MCF 10A (cell line): ENCODE results near the gene KLHL8. TPM values are rescaled to one million over a fixed set of nuclear protein-coding genes. Genes with fewer than 3 reads are reported as not detected.

Experiments used
- BruUV-seq: library from RNA; stranded (reverse); fragments of 400-500 nt; replicated peaks from 2 replicates; lab custom pipeline; 2021; lab: Mats Ljungman, UMichigan
- CTCF ChIA-PET: fragments of 300-600 bp; sonication (Branson Sonifier 250); formaldehyde crosslinking; extraction: SDS; loops from one replicate; lab custom pipeline; 2021; ENCODE audit warnings: antibody characterized with exemption, inconsistent platforms; lab: Yijun Ruan, JAX
- POLR2A ChIA-PET: fragments of 300-600, 350-650 bp; sonication (Branson Sonifier 250); formaldehyde crosslinking; extraction: SDS; loops from one replicate; lab custom pipeline; 2020; ENCODE audit warnings: antibody characterized with exemption, inconsistent platforms; lab: Yijun Ruan, JAX
- DNase-seq: peaks from one replicate; pipeline ENCODE4 v3.0.0-alpha.2; 2018; ENCODE audit not compliant: unreplicated experiment
- H3K27ac Mint-ChIP-seq: one replicate; pipeline ENCODE4 v1.8.0; 2022; ENCODE audit warnings: mild to moderate bottlenecking, low read depth, mixed read lengths; ENCODE audit not compliant: unreplicated experiment
- H3K27me3 Mint-ChIP-seq: one replicate; pipeline ENCODE4 v1.8.0; 2022; ENCODE audit warnings: mixed read lengths; ENCODE audit not compliant: insufficient read depth, unreplicated experiment
- H3K36me3 Mint-ChIP-seq: one replicate; pipeline ENCODE4 v1.8.0; 2022; ENCODE audit warnings: mild to moderate bottlenecking, moderate library complexity, mixed read lengths; ENCODE audit not compliant: insufficient read depth, unreplicated experiment
- H3K4me1 Mint-ChIP-seq: one replicate; pipeline ENCODE4 v1.8.0; 2022; ENCODE audit warnings: mixed read lengths; ENCODE audit not compliant: insufficient read depth, unreplicated experiment
- H3K4me3 Mint-ChIP-seq: one replicate; pipeline ENCODE4 v1.8.0; 2022; ENCODE audit warnings: mild to moderate bottlenecking, moderate library complexity, mixed read lengths; ENCODE audit not compliant: unreplicated experiment
- H3K9me3 Mint-ChIP-seq: one replicate; pipeline ENCODE4 v1.8.0; 2022; ENCODE audit warnings: mixed read lengths; ENCODE audit not compliant: unreplicated experiment
- intact Hi-C: fragments of 100-400 bp; cut with micrococcal nuclease; formaldehyde crosslinking; loops from 2 replicates; pipeline ENCODE4 v1.14.1; 2022
- total RNA-seq: library from RNA; stranded (reverse); gene quantifications from 2 replicates; pipeline ENCODE4 v1.2.3, GENCODE V29; 2022
- TF ChIP-seq, protein P1 (sequence below): fragments of 200-600 bp; IDR thresholded peaks from one replicate; pipeline ENCODE4 v1.8.0; 2022; ENCODE audit warnings: antibody characterized with exemption, mild to moderate bottlenecking; ENCODE audit not compliant: unreplicated experiment

Gene KLHL8
- total RNA-seq, 1 experiment from 2014 or later, result 14.9 TPM

- intact Hi-C loops, result loop anchor here (10.0 kb wide), 1 partner anchor 692 kb away; no protein-coding TSS in a partner anchor
Measured at GRCh38 chr4:87152310-87153041, 67.9 kb downstream of the KLHL8 start.

DNA sequence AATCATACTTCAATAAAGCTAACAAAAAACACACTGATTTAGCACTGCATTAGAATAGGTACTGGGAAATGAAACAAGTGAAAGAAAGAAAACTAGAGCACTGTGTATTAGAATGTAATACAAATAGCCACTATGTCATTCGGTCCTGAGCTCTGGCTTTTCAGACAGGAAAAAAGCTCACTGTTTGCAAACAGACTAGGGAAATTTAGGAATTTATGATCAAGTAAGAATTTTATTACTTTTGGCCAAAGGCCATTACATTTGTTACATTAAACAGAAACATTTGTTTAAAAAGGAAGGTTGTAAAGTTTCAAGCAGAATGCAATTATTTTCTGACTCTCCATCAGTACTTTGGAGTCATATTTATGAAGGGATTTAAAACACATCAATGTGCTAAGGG lies 68.7 kb downstream of the KLHL8 start:
- H3K4me1 Mint-ChIP-seq, result peaks cover 11% of the 10 kb centered on the region
- POLR2A ChIA-PET, result interaction anchor here (1.0 to 2.2 kb wide), 3 partner anchors 10 to 216 kb away, joined by 3 to 15 read pairs (median 6); partner anchors contain the start of gene AFF1
- TF ChIP-seq, protein P1, sequence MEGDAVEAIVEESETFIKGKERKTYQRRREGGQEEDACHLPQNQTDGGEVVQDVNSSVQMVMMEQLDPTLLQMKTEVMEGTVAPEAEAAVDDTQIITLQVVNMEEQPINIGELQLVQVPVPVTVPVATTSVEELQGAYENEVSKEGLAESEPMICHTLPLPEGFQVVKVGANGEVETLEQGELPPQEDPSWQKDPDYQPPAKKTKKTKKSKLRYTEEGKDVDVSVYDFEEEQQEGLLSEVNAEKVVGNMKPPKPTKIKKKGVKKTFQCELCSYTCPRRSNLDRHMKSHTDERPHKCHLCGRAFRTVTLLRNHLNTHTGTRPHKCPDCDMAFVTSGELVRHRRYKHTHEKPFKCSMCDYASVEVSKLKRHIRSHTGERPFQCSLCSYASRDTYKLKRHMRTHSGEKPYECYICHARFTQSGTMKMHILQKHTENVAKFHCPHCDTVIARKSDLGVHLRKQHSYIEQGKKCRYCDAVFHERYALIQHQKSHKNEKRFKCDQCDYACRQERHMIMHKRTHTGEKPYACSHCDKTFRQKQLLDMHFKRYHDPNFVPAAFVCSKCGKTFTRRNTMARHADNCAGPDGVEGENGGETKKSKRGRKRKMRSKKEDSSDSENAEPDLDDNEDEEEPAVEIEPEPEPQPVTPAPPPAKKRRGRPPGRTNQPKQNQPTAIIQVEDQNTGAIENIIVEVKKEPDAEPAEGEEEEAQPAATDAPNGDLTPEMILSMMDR, result no peak
- H3K9me3 Mint-ChIP-seq, result no peaks in the 10 kb centered on the region
- no peaks in the 10 kb centered on the region for H3K36me3 Mint-ChIP-seq
- no peak overlapping the region for H3K27ac Mint-ChIP-seq
- H3K27me3 Mint-ChIP-seq, result no peaks in the 10 kb centered on the region
- BruUV-seq, result no TSS peak
- intact Hi-C loops, result loop anchor here (1.0 to 10.0 kb wide), 3 partner anchors 84 to 693 kb away; no protein-coding TSS in a partner anchor
- H3K4me3 Mint-ChIP-seq, result no peak overlapping the region
- DNase-seq, result no peak
- CTCF ChIA-PET, result interaction anchor here (1.1 to 6.5 kb wide), 6 partner anchors 11 to 331 kb away, joined by 3 to 76 read pairs (median 8); partner anchors contain the start of gene KLHL8

More at GRCh38 chr4:87152310-87153041, 67.9 kb downstream of the KLHL8 start:
- H3K4me1 Mint-ChIP-seq, result peaks cover 11% of the 10 kb centered on the region
- no peak overlapping the region for H3K27ac Mint-ChIP-seq
- no peaks in the 10 kb centered on the region for H3K9me3 Mint-ChIP-seq
- no peak overlapping the region for H3K4me3 Mint-ChIP-seq
- TF ChIP-seq, protein P1, result no peak
- no TSS peak for BruUV-seq
- DNase-seq, result no peak
- no peaks in the 10 kb centered on the region for H3K36me3 Mint-ChIP-seq
- ChIA-PET POLR2A (interaction anchor here (0.9 kb wide), 1 partner anchor 67 kb away, joined by 3 read pairs; no protein-coding TSS in a partner anchor), CTCF (interaction anchor here (0.8 to 6.5 kb wide), 3 partner anchors 84 to 398 kb away, joined by 3 to 76 read pairs (median 3); no protein-coding TSS in a partner anchor)
- H3K27me3 Mint-ChIP-seq, result no peaks in the 10 kb centered on the region

DNA sequence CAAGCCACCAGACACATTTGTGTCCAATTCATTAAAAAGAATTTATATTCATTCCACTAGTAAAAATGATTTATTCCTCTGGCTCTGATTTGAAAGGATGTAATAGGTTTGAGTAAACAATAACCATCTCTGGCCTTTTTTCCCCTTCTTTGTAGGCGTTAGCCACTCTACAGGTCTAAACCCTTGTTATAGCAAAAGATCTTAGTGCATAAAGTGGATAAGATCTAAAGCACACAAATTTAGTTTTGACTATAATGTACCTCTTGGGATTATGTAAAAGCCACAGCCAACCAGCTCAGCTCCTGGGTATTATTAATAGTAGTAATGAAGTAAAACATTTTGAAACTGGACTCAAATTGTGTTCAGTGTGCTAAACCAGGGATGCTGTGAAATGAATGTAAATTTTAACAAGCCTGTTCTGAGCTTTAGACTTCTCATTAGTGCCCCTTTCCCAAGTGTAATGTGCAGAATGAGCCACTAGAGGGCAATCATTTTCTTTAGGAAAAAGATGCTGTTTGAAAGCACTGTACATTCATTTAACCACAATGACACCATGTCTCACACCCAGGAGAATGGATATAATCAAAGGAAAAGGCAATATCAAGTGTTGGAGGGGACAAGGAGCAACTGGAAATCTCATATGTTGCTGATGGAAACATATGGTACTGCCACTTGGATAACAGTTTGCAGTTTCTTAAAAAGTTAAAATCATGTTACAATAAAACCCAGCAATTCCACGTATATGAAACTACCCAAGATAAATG lies 69.7 kb downstream of the KLHL8 start:
- H3K9me3 Mint-ChIP-seq, result no peaks in the 10 kb centered on the region
- no peak overlapping the region for H3K27ac Mint-ChIP-seq
- peak; percentile 85 for DNase-seq
- peaks cover 11% of the 10 kb centered on the region for H3K4me1 Mint-ChIP-seq
- intact Hi-C loops, result loop anchor here (1.0 to 10.0 kb wide), 4 partner anchors 85 to 694 kb away; no protein-coding TSS in a partner anchor
- BruUV-seq, result no TSS peak
- no peak overlapping the region for H3K4me3 Mint-ChIP-seq
- CTCF ChIA-PET, result interaction anchor here (0.6 to 6.5 kb wide), 31 partner anchors 8 to 1520 kb away, joined by 3 to 76 read pairs (median 3); partner anchors contain the start of gene KLHL8
- TF ChIP-seq, protein P1, result peak; percentile 81
- peaks cover 8% of the 10 kb centered on the region for H3K36me3 Mint-ChIP-seq
- H3K27me3 Mint-ChIP-seq, result no peaks in the 10 kb centered on the region
- POLR2A ChIA-PET, result interaction anchor here (0.6 to 2.2 kb wide), 11 partner anchors 9 to 228 kb away, joined by 3 to 15 read pairs (median 4); partner anchors contain the start of gene AFF1
